Sigmoid colon (tissue), 7 donors: ENCODE measurements around the gene CD276. TPM values are rescaled to one million over a fixed set of nuclear protein-coding genes. Genes with fewer than 3 reads are reported as not detected.

ENCODE experiments used
- DNase-seq: peaks from one replicate; pipeline ENCODE4 v3.0.0-alpha.2; 2019
- H3K27ac ChIP-seq, 4 donors: fragments of 200-600 bp; sonication (generic); one replicate each; pipeline ENCODE4 v1.5.1; 2016 to 2019; ENCODE audit warnings: mild to moderate bottlenecking in 1 of 4
- H3K27me3 ChIP-seq, 3 donors: fragments of 200-600 bp; sonication (generic); one replicate each; pipeline ENCODE4 v1.5.1; 2019; ENCODE audit warnings: mild to moderate bottlenecking in 1 of 3
- H3K36me3 ChIP-seq, 4 donors: fragments of 200-600 bp; sonication (generic); one replicate each; pipeline ENCODE4 v1.5.1; 2016 to 2019
- H3K4me1 ChIP-seq, 4 donors: fragments of 200-600 bp; sonication (generic); one replicate each; pipeline ENCODE4 v1.5.1; 2017 to 2019
- H3K4me3 ChIP-seq, 4 donors: fragments of 200-600 bp; sonication (generic); one replicate each; pipeline ENCODE4 v1.5.1; 2017 to 2019; ENCODE audit warnings: mild to moderate bottlenecking in 2 of 4, moderate library complexity in 1 of 4
- H3K9me3 ChIP-seq, 4 donors: fragments of 200-600 bp in 3 of 4; sonication (generic) in 3 of 4; one replicate each; pipeline versions ENCODE4 v1.5.1 to v1.6.1; 2013 to 2019
- CTCF ChIP-seq, 4 experiments: fragments of 450-650 bp in 3 of 4; fragments of 200-600 bp in 1 of 4; IDR thresholded peaks; one replicate each; pipeline ENCODE4 v1.5.1; 2016 to 2019; ENCODE audit warnings: antibody characterized with exemption in 4 of 4, mild to moderate bottlenecking in 3 of 4, moderate library complexity in 2 of 4
- EP300 ChIP-seq, 4 donors: sonication (generic); formaldehyde crosslinking; IDR thresholded peaks; one replicate each; pipeline ENCODE4 v1.6.1; 2017; ENCODE audit warnings: antibody characterized with exemption in 4 of 4
- POLR2A ChIP-seq, 2 donors: fragments of 450-650 bp; IDR thresholded peaks; one replicate each; pipeline ENCODE4 v1.6.1; 2016; ENCODE audit warnings: antibody characterized with exemption in 2 of 2, mild to moderate bottlenecking in 2 of 2, moderate library complexity in 2 of 2
- POLR2AphosphoS5 ChIP-seq, 4 donors: sonication (generic); formaldehyde crosslinking; IDR thresholded peaks; one replicate each; pipeline ENCODE4 v1.6.1; 2017; ENCODE audit warnings: antibody characterized with exemption in 4 of 4
- WGBS, 2 donors: extraction: QIAGEN DNeasy Blood & Tissue Kit; methylation state at CpG; one replicate each; pipeline ENCODE4 v1.1.7; 2013; 5-methylcytosine and 5-hydroxymethylcytosine counted together
- intact Hi-C: fragments of 100-400 bp; cut with DNase I; formaldehyde crosslinking; loops from one replicate; pipeline ENCODE4 v1.15.1; 2023
- polyA plus RNA-seq, 3 donors: library from polyadenylated mRNA; stranded (reverse); fragments of 200-250 nt; gene quantifications; one replicate each; pipeline ENCODE4 v1.2.3, GENCODE V29; 2013
- total RNA-seq, 4 donors: library from RNA; depleted of rRNA; stranded (reverse); fragments of >200 nt; gene quantifications; one replicate each; pipeline ENCODE4 v1.1.0, GENCODE V29; 2016
- donor health status: healthy with polysubstance abuse.
- donor health status: Bipolar disorder and iron deficiency.
- donor health status: healthy.

Gene CD276
- total and polyA plus RNA-seq, 7 donors = 15.7 to 59.8 (median 29.8) TPM

GRCh38 chr15:73752806-73753193, 68.6 kb downstream of the CD276 start:
- peaks cover 0 to 29% (median 23%) of the 10 kb centered on the region in 4 donors for H3K4me1 ChIP-seq
- DNase-seq = no peak
- H3K27me3 ChIP-seq = peaks cover 0 to 6% (median 6%) of the 10 kb centered on the region in 3 donors
- no peaks in the 10 kb centered on the region for H3K36me3 ChIP-seq
- TF ChIP-seq EP300 (IDR thresholded peaks at IDR 0.05) = no peak
- TF ChIP-seq POLR2AphosphoS5 (IDR thresholded peaks at IDR 0.05) = no peak
- TF ChIP-seq POLR2A (IDR thresholded peaks at IDR 0.05) = no peak
- TF ChIP-seq CTCF (IDR thresholded peaks at IDR 0.05) = no peak
- WGBS, 2 donors = 1% methylated on average over 54 to 56 of the region's 56 CpGs
- no peaks in the 10 kb centered on the region for H3K9me3 ChIP-seq
- intact Hi-C loops = loop anchor here (10.0 kb wide), 1 partner anchor 152 kb away; no protein-coding TSS in a partner anchor
- peak overlapping the region; percentile 29 to 72 (median 66) for H3K27ac ChIP-seq
- H3K4me3 ChIP-seq = peak overlapping the region; percentile 46 to 90 (median 65)

GRCh38 chr15:73753250-73754130, 69.3 kb downstream of the CD276 start, which contains the start of gene INSYN1:
TSS of gene INSYN1 (minus strand) at chr15:73753351. CDS start at chr15:73751130, 2,221 bp downstream.
- H3K27ac ChIP-seq = peak within 1 kb of the TSS; percentile 29 to 72 (median 66)
- no peak for TF ChIP-seq EP300 (IDR thresholded peaks at IDR 0.05)
- no peak for TF ChIP-seq POLR2A (IDR thresholded peaks at IDR 0.05)
- TF ChIP-seq POLR2AphosphoS5 (IDR thresholded peaks at IDR 0.05) = peak in 1 of 4 donors; percentile 23
- no peak for TF ChIP-seq CTCF (IDR thresholded peaks at IDR 0.05)
- H3K9me3 ChIP-seq = no peaks in the 10 kb centered on the region
- peak within 1 kb of the TSS; percentile 46 to 90 (median 65) for H3K4me3 ChIP-seq
- H3K27me3 ChIP-seq = peaks cover 0 to 6% (median 6%) of the 10 kb centered on the region in 3 donors
- intact Hi-C loops = loop anchor here (10.0 kb wide), 1 partner anchor 151 kb away; no protein-coding TSS in a partner anchor
- WGBS, 2 donors = 12 to 17% methylated on average over 44 of the region's 44 CpGs
- DNase-seq = peak; percentile 77
- H3K4me1 ChIP-seq = peaks cover 0 to 29% (median 23%) of the 10 kb centered on the region in 4 donors
- no peaks in the 10 kb centered on the region for H3K36me3 ChIP-seq

GRCh38 chr15:73754461-73754860, 70.3 kb downstream of the CD276 start:
- intact Hi-C loops = loop anchor here (10.0 kb wide), 1 partner anchor 150 kb away; no protein-coding TSS in a partner anchor
- Histone ChIP-seq H3K27me3 (peaks cover 0 to 6% (median 6%) of the 10 kb centered on the region in 3 donors), H3K9me3 (no peaks in the 10 kb centered on the region), H3K36me3 (no peaks in the 10 kb centered on the region), H3K27ac (no peak overlapping the region), H3K4me3 (no peak overlapping the region), H3K4me1 (peaks cover 0 to 29% (median 23%) of the 10 kb centered on the region in 4 donors)
- no peak for DNase-seq
- TF ChIP-seq POLR2AphosphoS5 (IDR thresholded peaks at IDR 0.05) (no peak), CTCF (IDR thresholded peaks at IDR 0.05) (no peak), POLR2A (IDR thresholded peaks at IDR 0.05) (no peak), EP300 (IDR thresholded peaks at IDR 0.05) (no peak)
- 63 to 69% methylated on average over 8 of the region's 8 CpGs for WGBS, 2 donors

- no peak overlapping the region for H3K4me3 ChIP-seq
- no peaks in the 10 kb centered on the region for H3K9me3 ChIP-seq
- H3K4me1 ChIP-seq = peaks cover 0 to 29% (median 22%) of the 10 kb centered on the region in 4 donors
- H3K27ac ChIP-seq = no peak overlapping the region
- WGBS, 2 donors = 91% methylated on average over 5 of the region's 5 CpGs
- DNase-seq = no peak
- TF ChIP-seq CTCF (IDR thresholded peaks at IDR 0.05) (no peak), POLR2A (IDR thresholded peaks at IDR 0.05) (no peak), EP300 (IDR thresholded peaks at IDR 0.05) (no peak), POLR2AphosphoS5 (IDR thresholded peaks at IDR 0.05) (no peak)
- intact Hi-C loops = loop anchor here (10.0 kb wide), 1 partner anchor 149 kb away; no protein-coding TSS in a partner anchor
- H3K36me3 ChIP-seq = no peaks in the 10 kb centered on the region
- H3K27me3 ChIP-seq = peaks cover 0 to 6% (median 6%) of the 10 kb centered on the region in 3 donors
These were observed 71.3 kb downstream of the CD276 start for GRCh38 chr15:73755481-73755880.
